Immature natural killer cell (primary cell): ENCODE data around the gene RABGAP1L. TPM values are rescaled to one million over a fixed set of nuclear protein-coding genes. Genes with fewer than 3 reads are reported as not detected.

Experiments used
- polyA plus RNA-seq, 3 donors: library from polyadenylated mRNA; unstranded; fragments of 300-500 nt; fragmentation: Illumina TruSeq; gene quantifications; one replicate each; pipeline ENCODE4 v1.2.3, GENCODE V29; 2021

RABGAP1L gene
- polyA plus RNA-seq, 3 donors from 2014 or later: 80.2 to 114 (median 86.8) TPM

Other genes with a start within 250 kb of the RABGAP1L start
- under 1 TPM in 1 of 3 donors, not detected in 2; 0.62 TPM for gene SERPINC1, start 242.2 kb upstream of the RABGAP1L start, polyA plus RNA-seq
- 10 to 100 TPM in 1 of 3 donors, 1 to 10 TPM in 2; 3.9 to 10.4 (median 5.7) TPM for gene RC3H1, start 137.2 kb upstream of the RABGAP1L start, polyA plus RNA-seq